GM21360 (cell line): Measurements from ENCODE around the gene ZNF768.
A peak's percentile ranks its signal among the peaks of the same experiment; 100 is the strongest.

Experiments used
- ATAC-seq: cut with Tn5 transposase; IDR thresholded peaks from one replicate; pipeline ENCODE4 v1.9.1; 2021; ENCODE audit warnings: mild to moderate bottlenecking, moderate library complexity; ENCODE audit not compliant: unreplicated experiment

ZNF768 gene

GRCh38 chr16:30526137-30526822 lies at the start of gene ZNF768:
TSS of gene ZNF768 (minus strand) at chr16:30526566. CDS start at chr16:30526413, 153 bp downstream.
- ATAC-seq: peak; percentile 16

GRCh38 chr16:30574678-30575077 lies 48.3 kb upstream of the ZNF768 start:
- no peak for ATAC-seq

- ATAC-seq: peak; percentile 55
Measured at GRCh38 chr16:30571445-30572322, 45.3 kb upstream of the ZNF768 start, which contains the start of gene ZNF688. TSS of gene ZNF688 (minus strand) at chr16:30571714. CDS start at chr16:30571629, 85 bp downstream.

- ATAC-seq: no peak
Measured at GRCh38 chr16:30570636-30571444, 44.5 kb upstream of the ZNF768 start.

- no peak for ATAC-seq
Measured at GRCh38 chr16:30569746-30570635, 43.6 kb upstream of the ZNF768 start.

- ATAC-seq: no peak
Measured at GRCh38 chr16:30569281-30569680, 42.9 kb upstream of the ZNF768 start.

GRCh38 chr16:30567991-30568638 lies 41.7 kb upstream of the ZNF768 start:
- ATAC-seq: no peak

GRCh38 chr16:30567160-30567990 lies 41.0 kb upstream of the ZNF768 start:
- no peak for ATAC-seq

GRCh38 chr16:30566531-30566930 lies 40.2 kb upstream of the ZNF768 start:
- ATAC-seq: no peak

GRCh38 chr16:30565984-30566383 lies 39.6 kb upstream of the ZNF768 start:
- ATAC-seq: no peak

- no peak for ATAC-seq
Measured at GRCh38 chr16:30565526-30565925, 39.2 kb upstream of the ZNF768 start.

- no peak for ATAC-seq
Measured at GRCh38 chr16:30562021-30562420, 35.7 kb upstream of the ZNF768 start.

GRCh38 chr16:30561089-30561816 lies 34.9 kb upstream of the ZNF768 start:
- ATAC-seq: no peak

- no peak for ATAC-seq
Measured at GRCh38 chr16:30559690-30560089, 33.3 kb upstream of the ZNF768 start.

- ATAC-seq: no peak
Measured at GRCh38 chr16:30558789-30559377, 32.5 kb upstream of the ZNF768 start.

GRCh38 chr16:30557957-30558788 lies 31.8 kb upstream of the ZNF768 start, which contains the start of gene ZNF764:
TSS of gene ZNF764 (minus strand) at chr16:30558374. CDS start at chr16:30558182, 192 bp downstream.
- ATAC-seq: peak; percentile 90

- ATAC-seq: peak; percentile 8
Measured at GRCh38 chr16:30557707-30557956, 31.3 kb upstream of the ZNF768 start.
